GM20000 (cell line): ENCODE results near the gene MSI2.
A peak's percentile ranks its signal among the peaks of the same experiment; 100 is the strongest.

Experiments
- DNase-seq: peaks from one replicate; pipeline ENCODE4 v3.0.0; 2012; ENCODE audit warnings: low spot score
- TF ChIP-seq, protein P1 (sequence below): IDR thresholded peaks from 2 replicates; pipeline ENCODE4 v1.5.1; 2012; ENCODE audit warnings: mild to moderate bottlenecking, control low read depth; ENCODE audit errors: extremely low read depth, missing control alignments

Gene MSI2

DNA sequence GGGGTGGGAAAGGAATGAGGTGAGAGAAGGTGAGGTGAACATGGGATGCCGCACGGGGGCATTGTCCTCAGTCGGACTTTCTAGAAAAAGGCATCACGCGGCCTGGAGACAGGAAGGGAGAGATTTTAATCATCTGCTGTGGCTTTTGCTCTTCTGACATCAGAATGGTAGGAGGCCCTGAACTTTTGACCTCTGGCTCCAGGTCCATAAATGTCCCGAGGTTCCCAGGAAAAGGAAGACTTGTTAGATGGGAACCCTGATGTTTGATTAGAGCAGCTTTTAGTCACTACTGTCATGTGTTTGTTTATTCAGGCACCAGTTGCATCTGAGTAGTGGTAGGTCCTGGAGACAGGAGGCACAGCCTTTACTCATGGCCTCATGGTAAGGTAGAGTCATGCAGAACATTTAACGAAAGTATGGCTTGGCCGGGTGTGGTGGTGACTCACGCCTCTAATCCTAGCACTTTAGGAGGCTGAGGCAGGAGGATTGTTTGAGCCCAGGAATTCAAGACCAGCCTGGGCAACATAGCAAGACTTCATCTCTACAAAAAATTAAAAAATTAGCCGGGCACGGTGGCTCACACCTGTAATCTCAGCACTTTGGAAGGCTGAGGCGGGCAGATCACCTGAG, 203.1 kb downstream of the MSI2 start:
- TF ChIP-seq, protein P1, sequence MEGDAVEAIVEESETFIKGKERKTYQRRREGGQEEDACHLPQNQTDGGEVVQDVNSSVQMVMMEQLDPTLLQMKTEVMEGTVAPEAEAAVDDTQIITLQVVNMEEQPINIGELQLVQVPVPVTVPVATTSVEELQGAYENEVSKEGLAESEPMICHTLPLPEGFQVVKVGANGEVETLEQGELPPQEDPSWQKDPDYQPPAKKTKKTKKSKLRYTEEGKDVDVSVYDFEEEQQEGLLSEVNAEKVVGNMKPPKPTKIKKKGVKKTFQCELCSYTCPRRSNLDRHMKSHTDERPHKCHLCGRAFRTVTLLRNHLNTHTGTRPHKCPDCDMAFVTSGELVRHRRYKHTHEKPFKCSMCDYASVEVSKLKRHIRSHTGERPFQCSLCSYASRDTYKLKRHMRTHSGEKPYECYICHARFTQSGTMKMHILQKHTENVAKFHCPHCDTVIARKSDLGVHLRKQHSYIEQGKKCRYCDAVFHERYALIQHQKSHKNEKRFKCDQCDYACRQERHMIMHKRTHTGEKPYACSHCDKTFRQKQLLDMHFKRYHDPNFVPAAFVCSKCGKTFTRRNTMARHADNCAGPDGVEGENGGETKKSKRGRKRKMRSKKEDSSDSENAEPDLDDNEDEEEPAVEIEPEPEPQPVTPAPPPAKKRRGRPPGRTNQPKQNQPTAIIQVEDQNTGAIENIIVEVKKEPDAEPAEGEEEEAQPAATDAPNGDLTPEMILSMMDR, result peak; percentile 32
- peak; percentile 23 for DNase-seq

DNA sequence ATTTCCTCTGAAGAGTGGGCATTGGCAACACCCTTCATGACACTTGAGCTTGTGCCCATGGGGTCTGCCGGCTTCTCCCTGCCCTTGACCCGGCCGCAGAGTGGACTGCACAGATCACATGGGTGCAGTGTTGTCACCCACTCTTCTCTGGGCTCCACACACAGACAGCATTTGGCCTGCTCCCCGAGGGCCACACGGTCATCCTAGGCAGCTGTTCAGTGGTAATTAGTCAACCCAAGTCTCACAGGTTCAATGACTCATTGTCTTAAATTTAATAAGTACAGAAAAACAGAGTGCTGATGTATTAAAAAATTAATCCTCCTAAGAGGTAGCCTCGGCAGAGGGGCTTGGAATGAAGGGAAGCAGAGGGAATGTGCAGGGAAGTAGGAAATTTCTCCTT, 204.8 kb downstream of the MSI2 start:
- TF ChIP-seq, protein P1, result no peak
- no peak for DNase-seq

DNA sequence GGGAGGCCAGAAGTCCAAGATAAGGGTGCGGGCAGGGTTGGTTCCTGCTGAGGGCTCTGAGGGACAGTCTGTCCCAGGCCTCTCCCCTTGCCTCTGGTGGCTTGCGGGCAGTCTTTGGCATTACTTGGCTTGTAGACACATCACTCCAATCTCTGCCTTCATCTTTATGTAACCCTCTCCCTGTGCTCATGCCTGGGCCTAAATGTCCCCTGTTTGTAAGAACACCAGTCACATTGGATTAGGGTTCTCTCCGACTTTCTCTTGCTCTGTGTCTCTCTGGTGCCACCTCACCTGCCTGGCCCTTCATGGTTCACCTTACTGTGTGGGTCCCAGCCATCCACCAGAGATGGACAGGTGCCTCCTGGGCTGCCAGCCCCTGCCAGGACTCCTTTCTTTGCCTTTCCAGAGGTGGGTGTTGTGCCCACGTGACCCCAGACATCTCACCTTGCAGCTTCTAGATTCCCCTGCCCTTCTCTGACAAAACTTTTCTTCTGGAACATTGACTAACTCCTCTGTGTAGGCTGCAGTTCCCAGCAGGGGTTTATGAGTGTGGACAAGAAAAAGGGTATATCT, 205.8 kb downstream of the MSI2 start:
- TF ChIP-seq, protein P1, result no peak

GRCh38 chr17:57463103-57463885, 207.0 kb downstream of the MSI2 start:
- peak; percentile 90 for DNase-seq

More for the DNA sequence above, 205.8 kb downstream of the MSI2 start:
- DNase-seq, result no peak

DNA sequence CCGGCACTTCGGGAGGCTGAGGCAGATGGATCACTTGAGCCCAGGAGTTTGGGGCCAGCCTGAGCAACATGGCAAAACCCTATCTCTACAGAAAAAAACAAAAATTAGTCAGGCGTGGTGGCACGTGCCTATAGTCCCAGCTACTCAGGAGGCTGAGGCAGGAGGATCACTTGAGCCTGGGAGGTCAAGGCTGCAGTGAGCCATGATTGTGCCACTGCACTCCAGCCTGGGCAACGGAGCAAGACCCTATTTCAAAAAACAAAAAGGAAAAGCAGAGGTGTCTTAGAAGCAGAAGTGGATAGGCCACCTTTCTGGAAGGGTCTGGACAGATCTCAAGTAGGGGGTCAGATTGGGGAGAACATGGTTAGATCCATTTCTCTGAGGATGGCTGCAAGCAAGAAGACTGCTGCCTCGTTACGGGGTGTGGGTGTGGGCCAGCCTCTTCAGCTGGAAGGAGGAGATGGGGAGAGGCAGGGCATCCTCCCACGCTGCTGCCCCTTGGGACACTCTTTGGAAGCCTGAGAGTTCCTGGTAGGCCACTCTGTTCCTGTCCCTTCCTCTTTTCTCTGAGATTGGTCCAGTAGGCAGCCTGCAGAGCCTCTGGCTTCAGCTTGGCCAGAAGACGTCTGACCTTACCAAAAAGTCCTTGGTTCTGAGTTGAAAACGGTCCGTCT, 208.0 kb downstream of the MSI2 start:
- no peak for DNase-seq
- TF ChIP-seq, protein P1, result no peak

More at GRCh38 chr17:57463103-57463885, 207.0 kb downstream of the MSI2 start:
- TF ChIP-seq, protein P1, result no peak

DNA sequence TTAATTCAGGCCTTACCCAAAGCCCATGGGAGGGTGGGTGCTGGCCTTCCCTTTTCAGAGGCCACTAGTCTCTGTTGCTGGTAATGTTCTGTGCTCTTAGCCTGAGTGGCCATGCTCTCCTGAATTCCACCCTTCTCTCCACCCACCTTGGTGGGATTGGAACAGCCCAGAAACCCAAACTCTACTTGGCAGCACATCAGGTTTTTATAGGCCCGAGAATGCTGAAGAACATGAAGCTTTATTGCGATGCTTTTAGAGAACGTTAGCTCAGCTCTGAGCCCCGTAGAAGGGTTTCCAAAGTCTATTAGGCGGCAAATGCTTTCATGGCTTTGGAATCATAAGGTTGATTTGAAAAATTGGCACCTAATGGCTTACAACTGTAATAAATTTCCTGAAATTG, 209.3 kb downstream of the MSI2 start:
- DNase-seq, result no peak
- TF ChIP-seq, protein P1, result no peak

DNA sequence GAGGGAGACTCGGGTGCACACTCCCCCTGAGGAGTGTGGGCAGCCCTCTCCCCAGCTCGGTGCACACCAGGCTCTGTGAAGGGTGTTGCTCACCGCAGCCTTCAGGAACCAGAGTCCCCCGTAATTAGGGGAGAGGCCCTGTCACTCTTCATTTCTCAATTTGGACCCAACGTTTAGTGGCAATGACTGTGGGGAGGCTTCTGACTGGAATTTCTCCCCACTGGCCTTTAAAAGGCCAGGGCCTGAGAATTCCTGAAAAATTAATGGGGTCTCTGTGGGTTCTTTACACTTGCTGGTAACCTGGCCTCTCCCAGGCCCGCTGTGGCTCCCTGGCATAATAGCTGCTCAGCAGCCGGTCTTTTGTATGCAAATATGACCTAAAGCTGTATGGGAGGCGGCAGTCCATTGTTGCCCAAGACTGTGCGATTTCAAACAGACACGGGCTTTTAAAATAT, 209.7 kb downstream of the MSI2 start:
- TF ChIP-seq, protein P1, result no peak
- DNase-seq, result no peak
